Epithelial cell of alveolus of lung (primary cell): ENCODE data around the gene TLR3. TPM values are rescaled to one million over a fixed set of nuclear protein-coding genes. Genes with fewer than 3 reads are reported as not detected.

Experiments used
- total RNA-seq: library from RNA; depleted of rRNA; stranded (reverse); fragments of >200 nt; gene quantifications from 2 replicates; pipeline ENCODE4 v1.2.1, GENCODE V29; 2015

TLR3 gene
- total RNA-seq = 3.4 and 3.7 TPM in 2 replicates

GRCh38 chr4:186068581-186069348 lies at the start of gene TLR3:
Gene TLR3, plus strand, starts transcription at chr4:186069156. Its CDS starts 7,464 bp downstream, at chr4:186076620.

GRCh38 chr4:186104114-186104889 lies 35.3 kb downstream of the TLR3 start, which contains the start of gene FAM149A:
Gene FAM149A, plus strand, starts transcription at chr4:186104704.

Other genes starting within 250 kb of the TLR3 start
- 5.6 and 6.6 TPM in 2 replicates for gene FAM149A, start 35.5 kb downstream of the TLR3 start, total RNA-seq
- 7.6 and 7.7 TPM in 2 replicates for gene CYP4V2, start 122.4 kb downstream of the TLR3 start, total RNA-seq
- not detected in 2 replicates for gene KLKB1, start 158.4 kb downstream of the TLR3 start, total RNA-seq
- gene F11, start 197.0 kb downstream of the TLR3 start, total RNA-seq = not detected in 2 replicates